GM23248 (cell line): ENCODE measurements around the gene RNF13. TPM values are rescaled to one million over a fixed set of nuclear protein-coding genes. Genes with fewer than 3 reads are reported as not detected.
A peak's percentile ranks its signal among the peaks of the same experiment; 100 is the strongest.

Experiments used
- DNase-seq: peaks from one replicate; pipeline ENCODE4 v3.0.0-alpha.2; 2015
- H2AFZ ChIP-seq: fragments of 200-600 bp; sonication (generic); 2 replicates; pipeline ENCODE4 v1.6.1; 2016; ENCODE audit warnings: antibody characterized with exemption
- H3F3A ChIP-seq: fragments of 200-600 bp; sonication (generic); 2 replicates; pipeline ENCODE4 v1.6.1; 2016; ENCODE audit warnings: mild to moderate bottlenecking, antibody characterized with exemption, mixed run types; ENCODE audit not compliant: insufficient read depth
- H3K27ac ChIP-seq: fragments of 200-600 bp; sonication (generic); 2 replicates; pipeline ENCODE4 v1.5.1; 2016; ENCODE audit warnings: mild to moderate bottlenecking
- H3K27me3 ChIP-seq: fragments of 200-600 bp; sonication (generic); replicated peaks from 2 replicates; pipeline ENCODE4 v1.6.1; 2016; ENCODE audit warnings: mild to moderate bottlenecking; ENCODE audit not compliant: insufficient read depth
- H3K36me3 ChIP-seq: fragments of 200-600 bp; sonication (generic); 2 replicates; pipeline ENCODE4 v1.6.1; 2016; ENCODE audit warnings: low read depth, mild to moderate bottlenecking
- H3K4me1 ChIP-seq: fragments of 200-600 bp; sonication (generic); 2 replicates; pipeline ENCODE4 v1.6.1; 2016; ENCODE audit warnings: mild to moderate bottlenecking; ENCODE audit not compliant: insufficient read depth
- H3K4me2 ChIP-seq: fragments of 200-600 bp; sonication (generic); one replicate; pipeline ENCODE4 v1.6.1; 2016; ENCODE audit warnings: mild to moderate bottlenecking; ENCODE audit not compliant: unreplicated experiment
- H3K4me3 ChIP-seq: fragments of 200-600 bp; sonication (generic); 2 replicates; pipeline ENCODE4 v1.5.1; 2016; ENCODE audit warnings: mild to moderate bottlenecking
- H3K79me2 ChIP-seq: fragments of 200-600 bp; sonication (generic); 2 replicates; pipeline ENCODE4 v1.6.1; 2016; ENCODE audit warnings: mild to moderate bottlenecking; ENCODE audit not compliant: insufficient read depth
- H3K9ac ChIP-seq: fragments of 200-600 bp; sonication (generic); 2 replicates; pipeline ENCODE4 v1.6.1; 2016; ENCODE audit warnings: mild to moderate bottlenecking
- H3K9me2 ChIP-seq: fragments of 200-600 bp; sonication (generic); 2 replicates; pipeline ENCODE4 v1.6.1; 2016; ENCODE audit warnings: mixed run types, mild to moderate bottlenecking, moderate library complexity; ENCODE audit not compliant: insufficient read depth
- H3K9me3 ChIP-seq: fragments of 200-600 bp; sonication (generic); one replicate; pipeline ENCODE4 v1.6.1; 2017; ENCODE audit warnings: low read depth
- H4K20me1 ChIP-seq: fragments of 200-600 bp; sonication (generic); 2 replicates; pipeline ENCODE4 v1.6.0; 2016; ENCODE audit not compliant: insufficient read depth
- EZH2 ChIP-seq: fragments of 200-600 bp; sonication (generic); IDR thresholded peaks from 2 replicates; pipeline ENCODE4 v1.6.1; 2018; ENCODE audit warnings: antibody characterized with exemption, mild to moderate bottlenecking; ENCODE audit not compliant: insufficient read depth, poor library complexity, severe bottlenecking
- EZH2phosphoT487 ChIP-seq: fragments of 200-600 bp; sonication (generic); IDR thresholded peaks from 2 replicates; pipeline ENCODE4 v1.6.1; 2018; ENCODE audit warnings: antibody characterized with exemption, moderate library complexity, mild to moderate bottlenecking, low read depth; ENCODE audit not compliant: insufficient read depth
- WGBS, 2 experiments: methylation state at CpG; one replicate each; pipeline ENCODE4 v1.1.6; 2015 to 2017; ENCODE audit warnings: low lambda C conversion rate in 2 of 2, low coverage in 1 of 2; ENCODE audit errors: missing lambda C conversion rate in 2 of 2; 5-methylcytosine and 5-hydroxymethylcytosine counted together
- in situ Hi-C: fragments of 300-500 bp; cut with MboI; formaldehyde crosslinking; loops from 2 replicates; pipeline ENCODE4 v1.15.0; 2020
- polyA plus RNA-seq: library from polyadenylated mRNA; unstranded; fragments of >200 nt; fragmentation: Nextera tagmentation; extraction: Ambion mirVana; gene quantifications from 2 replicates; pipeline ENCODE4 v1.2.1, GENCODE V29; 2016
- total RNA-seq: library from RNA; depleted of rRNA; stranded (reverse); fragments of >200 nt; shearing (Covaris generic); gene quantifications from 2 replicates; pipeline ENCODE4 v1.2.3, GENCODE V29; 2014

RNF13 gene
- total and polyA plus RNA-seq, 2 experiments from 2014 or later: 48.7 to 100.0 TPM

GRCh38 chr3:149765762-149766334 lies 47.2 kb upstream of the RNF13 start:
- Histone ChIP-seq H3K27me3 (peaks cover 5% of the 10 kb centered on the region; the same call in 1 of the 2 replicates), H3K9me2 (no peaks in the 10 kb centered on the region), H3F3A (no peaks in the 10 kb centered on the region), H3K4me3 (no peak overlapping the region), H3K36me3 (no peaks in the 10 kb centered on the region), H2AFZ (no peak overlapping the region), H3K79me2 (no peaks in the 10 kb centered on the region), H3K27ac (no peak overlapping the region), H3K4me1 (no peaks in the 10 kb centered on the region), H3K4me2 (no peak overlapping the region), H3K9me3 (no peaks in the 10 kb centered on the region), H3K9ac (no peak overlapping the region), H4K20me1 (no peaks in the 10 kb centered on the region)
- WGBS, 2 experiments: 50 to 56% methylated on average over 2 of the region's 2 CpGs
- in situ Hi-C loops: loop anchor here (25.0 kb wide), 1 partner anchor 446 kb away; no protein-coding TSS in a partner anchor
- peak; percentile 66 for DNase-seq
- TF ChIP-seq EZH2phosphoT487: no peak
- TF ChIP-seq EZH2: no peak

GRCh38 chr3:149767720-149768119 lies 45.3 kb upstream of the RNF13 start:
- 69 to 74% methylated on average over 6 of the region's 6 CpGs for WGBS, 2 experiments
- no peaks in the 10 kb centered on the region for H4K20me1 ChIP-seq
- DNase-seq: no peak
- H3K4me2 ChIP-seq: no peak overlapping the region
- H3K9me3 ChIP-seq: no peaks in the 10 kb centered on the region
- no peaks in the 10 kb centered on the region for H3F3A ChIP-seq
- TF ChIP-seq EZH2phosphoT487 (no peak), EZH2 (no peak)
- H3K4me3 ChIP-seq: no peak overlapping the region
- H3K36me3 ChIP-seq: no peaks in the 10 kb centered on the region
- H2AFZ ChIP-seq: no peak overlapping the region
- no peak overlapping the region for H3K9ac ChIP-seq
- H3K27me3 ChIP-seq: no peaks in the 10 kb centered on the region; the same call in 1 of the 2 replicates
- no peaks in the 10 kb centered on the region for H3K4me1 ChIP-seq
- H3K79me2 ChIP-seq: no peaks in the 10 kb centered on the region
- in situ Hi-C loops: loop anchor here (25.0 kb wide), 1 partner anchor 445 kb away; no protein-coding TSS in a partner anchor
- H3K27ac ChIP-seq: no peak overlapping the region
- no peaks in the 10 kb centered on the region for H3K9me2 ChIP-seq

- H3K9me3 ChIP-seq: no peaks in the 10 kb centered on the region
- no peaks in the 10 kb centered on the region for H4K20me1 ChIP-seq
- H3K9me2 ChIP-seq: no peaks in the 10 kb centered on the region
- H3F3A ChIP-seq: no peaks in the 10 kb centered on the region
- no peak overlapping the region for H3K27ac ChIP-seq
- H3K79me2 ChIP-seq: no peaks in the 10 kb centered on the region
- in situ Hi-C loops: loop anchor here (25.0 kb wide), 1 partner anchor 444 kb away; no protein-coding TSS in a partner anchor
- TF ChIP-seq EZH2phosphoT487 (no peak), EZH2 (no peak)
- no peak overlapping the region for H3K4me2 ChIP-seq
- no peaks in the 10 kb centered on the region for H3K4me1 ChIP-seq
- no peak overlapping the region for H2AFZ ChIP-seq
- no peak overlapping the region for H3K9ac ChIP-seq
- H3K27me3 ChIP-seq: no peaks in the 10 kb centered on the region
- H3K36me3 ChIP-seq: no peaks in the 10 kb centered on the region
- no peak for DNase-seq
- H3K4me3 ChIP-seq: no peak overlapping the region
- WGBS, 2 experiments: 87 to 91% methylated on average over 6 of the region's 6 CpGs
Observed at GRCh38 chr3:149768704-149769103, 44.3 kb upstream of the RNF13 start.

GRCh38 chr3:149770246-149770645 lies 42.8 kb upstream of the RNF13 start:
- DNase-seq: peak; percentile 8
- Histone ChIP-seq H3K9me3 (no peaks in the 10 kb centered on the region), H3K79me2 (no peaks in the 10 kb centered on the region), H3K4me2 (no peak overlapping the region), H3K27me3 (no peaks in the 10 kb centered on the region), H3K9me2 (no peaks in the 10 kb centered on the region), H3K9ac (no peak overlapping the region), H3K36me3 (no peaks in the 10 kb centered on the region), H3K27ac (no peak overlapping the region), H3K4me3 (no peak overlapping the region), H3K4me1 (no peaks in the 10 kb centered on the region), H4K20me1 (no peaks in the 10 kb centered on the region), H2AFZ (no peak overlapping the region), H3F3A (no peaks in the 10 kb centered on the region)
- TF ChIP-seq EZH2 (no peak), EZH2phosphoT487 (no peak)
- 64 to 81% methylated on average over 2 of the region's 2 CpGs for WGBS, 2 experiments
- in situ Hi-C loops: loop anchor here (25.0 kb wide), 1 partner anchor 442 kb away; no protein-coding TSS in a partner anchor
